Keratinocyte (primary cell): ENCODE data around the gene PSMB5. TPM values are rescaled to one million over a fixed set of nuclear protein-coding genes. Genes with fewer than 3 reads are reported as not detected.

ENCODE experiments used
- DNase-seq: peaks from one replicate; pipeline ENCODE4 v3.0.0-alpha.2; 2011; ENCODE audit warnings: low read depth, missing footprints, low spot score
- FAIRE-seq: peaks from 2 replicates; lab custom pipeline; 2011; peaks lifted over from hg19 to GRCh38; lab: Jason Lieb, UNC
- H2AFZ ChIP-seq: 2 replicates; pipeline ENCODE4 v1.6.0; 2012; ENCODE audit warnings: low read length, control low read depth, inconsistent platforms; ENCODE audit not compliant: control insufficient read depth
- H3K27ac ChIP-seq: 2 replicates; pipeline ENCODE4 v1.5.1; 2011; ENCODE audit warnings: low read length; ENCODE audit not compliant: control insufficient read depth, insufficient read depth
- H3K27me3 ChIP-seq: 3 replicates; pipeline ENCODE4 v1.6.0; 2011; ENCODE audit warnings: low read length; ENCODE audit not compliant: control insufficient read depth, insufficient read depth; ENCODE audit errors: extremely low read depth
- H3K36me3 ChIP-seq, 2 experiments: 2 replicates in 1 of 2; 3 replicates in 1 of 2; pipeline ENCODE4 v1.5.1; 2011; ENCODE audit warnings: low read length in 2 of 2, mild to moderate bottlenecking in 1 of 2; ENCODE audit not compliant: control insufficient read depth in 2 of 2, insufficient read depth in 2 of 2; ENCODE audit errors: extremely low read depth in 1 of 2
- H3K4me1 ChIP-seq: 3 replicates; pipeline ENCODE4 v1.5.1; 2011; ENCODE audit warnings: low read length; ENCODE audit not compliant: control insufficient read depth, insufficient read depth; ENCODE audit errors: extremely low read depth
- H3K4me2 ChIP-seq: 3 replicates; pipeline ENCODE4 v1.6.0; 2011; ENCODE audit warnings: low read depth, low read length; ENCODE audit not compliant: control insufficient read depth, insufficient read depth; ENCODE audit errors: extremely low read depth
- H3K4me3 ChIP-seq, 3 experiments: fragments of 200-600 bp in 1 of 3; sonication (generic) in 1 of 3; 2 replicates in 2 of 3; 3 replicates in 1 of 3; pipeline ENCODE4 v1.5.1; 2011 to 2016; ENCODE audit warnings: low read length in 3 of 3, mild to moderate bottlenecking in 3 of 3, control low read depth in 2 of 3, inconsistent platforms in 1 of 3, low read depth in 1 of 3, mixed read lengths in 1 of 3, mixed run types in 1 of 3, moderate library complexity in 1 of 3; ENCODE audit not compliant: control insufficient read depth in 2 of 3, insufficient read depth in 2 of 3; ENCODE audit errors: extremely low read depth in 1 of 3
- H3K79me2 ChIP-seq: 2 replicates; pipeline ENCODE4 v1.6.0; 2012; ENCODE audit warnings: low read length; ENCODE audit not compliant: control insufficient read depth, insufficient read depth
- H3K9ac ChIP-seq: 3 replicates; pipeline ENCODE4 v1.6.0; 2011; ENCODE audit warnings: low read length; ENCODE audit not compliant: control insufficient read depth, insufficient read depth; ENCODE audit errors: extremely low read depth
- H3K9me1 ChIP-seq: 3 replicates; pipeline ENCODE4 v1.6.0; 2011; ENCODE audit warnings: low read length; ENCODE audit not compliant: control insufficient read depth, insufficient read depth; ENCODE audit errors: extremely low read depth
- H3K9me3 ChIP-seq: 2 replicates; pipeline ENCODE4 v1.5.1; 2012; ENCODE audit warnings: low read depth, low read length; ENCODE audit not compliant: control insufficient read depth
- H4K20me1 ChIP-seq: 3 replicates; pipeline ENCODE4 v1.6.0; 2011; ENCODE audit warnings: low read length; ENCODE audit not compliant: control insufficient read depth, insufficient read depth; ENCODE audit errors: extremely low read depth
- CTCF ChIP-seq, 3 experiments: IDR thresholded peaks in 1 of 3; conservative IDR thresholded peaks in 1 of 3; optimal IDR thresholded peaks in 1 of 3; 2 replicates in 2 of 3; 3 replicates in 1 of 3; pipeline versions ENCODE3 to v1.5.1; 2011; ENCODE audit warnings: low read length in 3 of 3, mild to moderate bottlenecking in 3 of 3, moderate library complexity in 2 of 3, control low read depth in 1 of 3, inconsistent platforms in 1 of 3; ENCODE audit not compliant: insufficient read depth in 2 of 3; ENCODE audit errors: extremely low read depth in 1 of 3
- EZH2 ChIP-seq: IDR thresholded peaks from one replicate; pipeline ENCODE4 v1.6.1; 2012; ENCODE audit warnings: inconsistent platforms, mild to moderate bottlenecking, low read length, moderate library complexity
- dilution Hi-C: fragments of 300-500 bp; cut with MboI; formaldehyde crosslinking; loops from one replicate; pipeline ENCODE4 v1.7.0; 2020; ENCODE audit warnings: low sequenced_read_pairs; ENCODE audit not compliant: extremely low pct_ligation_motif_present
- polyA plus RNA-seq, 5 experiments: library from polyadenylated mRNA; depleted of rRNA in 3 of 5; stranded (reverse) in 3 of 5; stranded (forward) in 1 of 5; unstranded in 1 of 5; fragments of >200 nt; gene quantifications; 1 replicate in 1 of 5; 2 replicates in 3 of 5; 3 replicates in 1 of 5; pipeline versions ENCODE4 v1.2.1 to v1.2.3, GENCODE V29; 2011 to 2012; ENCODE audit warnings: missing spikeins in 2 of 5, low read depth in 1 of 5, low replicate concordance in 1 of 5

Gene PSMB5
- polyA plus RNA-seq, 1 donor (not counting 4 experiments of a cell fraction or from before 2014, with no cell fraction given): 285 TPM

- FAIRE-seq: no peak
- H3K27me3 ChIP-seq: no peaks in the 10 kb centered on the region
- H3K4me1 ChIP-seq: no peaks in the 10 kb centered on the region
- no peak within 1 kb of the TSS for H2AFZ ChIP-seq
- no peak within 1 kb of the TSS for H3K4me3 ChIP-seq
- no peak within 1 kb of the TSS for H3K9ac ChIP-seq
- TF ChIP-seq CTCF (optimal IDR thresholded peaks at IDR 0.05 in 1 of 3, IDR thresholded peaks at IDR 0.05 in 1 of 3, conservative IDR thresholded peaks at IDR 0.05 in 1 of 3; ENCODE audit: extremely low read depth in 1 of 3, insufficient read depth in 2 of 3, low read length in 3 of 3) (no peak), EZH2 (no peak)
- H3K79me2 ChIP-seq: no peaks in the 10 kb centered on the region
- H3K36me3 ChIP-seq: no peaks in the 10 kb centered on the region
- no peaks in the 10 kb centered on the region for H3K9me3 ChIP-seq
- H3K9me1 ChIP-seq: no peaks in the 10 kb centered on the region
- H4K20me1 ChIP-seq: no peaks in the 10 kb centered on the region
- no peak for DNase-seq
- H3K27ac ChIP-seq: no peak within 1 kb of the TSS
- no peak within 1 kb of the TSS for H3K4me2 ChIP-seq
- dilution Hi-C loops: no loop called here
Observed at GRCh38 chr14:23042162-23042965, 7.7 kb upstream of the PSMB5 start, which contains the start of gene PSMB11. Gene PSMB11, plus strand, starts transcription at chr14:23042212. Its CDS starts 14 bp downstream, at chr14:23042226.

- Histone ChIP-seq H3K9me1 (no peaks in the 10 kb centered on the region), H3K9ac (no peak overlapping the region), H4K20me1 (no peaks in the 10 kb centered on the region), H3K36me3 (no peaks in the 10 kb centered on the region), H2AFZ (no peak overlapping the region), H3K4me3 (no peak overlapping the region), H3K27me3 (no peaks in the 10 kb centered on the region), H3K4me1 (no peaks in the 10 kb centered on the region), H3K79me2 (no peaks in the 10 kb centered on the region), H3K9me3 (no peaks in the 10 kb centered on the region), H3K27ac (no peak overlapping the region), H3K4me2 (no peak overlapping the region)
- no peak for TF ChIP-seq CTCF (optimal IDR thresholded peaks at IDR 0.05 in 1 of 3, IDR thresholded peaks at IDR 0.05 in 1 of 3, conservative IDR thresholded peaks at IDR 0.05 in 1 of 3; ENCODE audit: extremely low read depth in 1 of 3, insufficient read depth in 2 of 3, low read length in 3 of 3)
- TF ChIP-seq EZH2: no peak
- DNase-seq (no peak), FAIRE-seq (no peak)
- dilution Hi-C loops: no loop called here
Observed at GRCh38 chr14:23041729-23042128, 7.0 kb upstream of the PSMB5 start.
